Activated T-helper 1 cell treated with anti-CD3 and anti-CD28 coated beads, Interleukin-2, amount 50 U/mL, for 16 hours (primary cell): Measurements from ENCODE around the gene TTLL11.

ENCODE experiments used
- DNase-seq, 2 donors: peaks; one replicate each; pipeline ENCODE4 v3.0.0-alpha.2; 2020; ENCODE audit warnings: low read depth in 1 of 2, low spot score in 1 of 2

TTLL11 gene

DNA sequence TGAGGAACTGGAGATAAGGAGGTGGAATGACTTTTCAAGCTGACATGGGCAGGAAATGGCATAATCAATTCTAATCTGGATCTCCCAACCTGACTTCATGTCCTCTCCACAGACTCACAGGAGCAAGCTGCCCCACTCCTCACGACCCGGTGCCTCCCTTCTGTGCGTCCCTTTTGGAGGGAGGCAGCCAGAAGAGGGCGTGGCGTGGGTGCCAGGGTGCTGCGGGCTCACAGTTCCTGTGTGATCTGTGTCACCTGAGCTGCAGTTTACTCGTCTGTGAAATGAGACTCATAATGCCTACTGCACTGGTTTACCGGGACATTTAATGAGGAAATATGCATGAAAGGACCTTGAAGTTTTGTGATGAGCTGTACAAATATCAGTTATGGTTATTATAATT is 234.3 kb downstream of the TTLL11 start:
- DNase-seq, result no peak

DNA sequence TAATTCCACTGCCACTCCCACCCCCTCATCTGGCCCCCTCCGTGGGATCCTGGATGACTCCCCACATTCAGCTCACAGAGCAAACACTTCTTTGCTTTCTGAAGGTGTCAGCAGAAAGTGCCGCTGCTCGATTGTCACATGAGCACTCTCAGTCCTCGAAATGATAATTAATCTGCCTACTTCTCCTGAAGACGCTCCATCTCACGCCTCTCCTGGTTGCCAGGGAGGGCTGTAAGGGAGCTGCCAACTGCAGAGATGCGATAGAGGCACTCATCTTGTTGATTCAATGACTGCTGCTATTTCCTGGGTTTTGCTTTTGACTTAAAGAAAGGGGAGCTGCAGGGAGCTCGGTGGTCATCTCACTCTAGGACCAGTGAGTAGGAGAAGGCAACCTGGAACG is 235.2 kb downstream of the TTLL11 start:
- DNase-seq, result no peak

GRCh38 chr9:121855476-121855875 is 237.6 kb downstream of the TTLL11 start:
- DNase-seq, result no peak

DNA sequence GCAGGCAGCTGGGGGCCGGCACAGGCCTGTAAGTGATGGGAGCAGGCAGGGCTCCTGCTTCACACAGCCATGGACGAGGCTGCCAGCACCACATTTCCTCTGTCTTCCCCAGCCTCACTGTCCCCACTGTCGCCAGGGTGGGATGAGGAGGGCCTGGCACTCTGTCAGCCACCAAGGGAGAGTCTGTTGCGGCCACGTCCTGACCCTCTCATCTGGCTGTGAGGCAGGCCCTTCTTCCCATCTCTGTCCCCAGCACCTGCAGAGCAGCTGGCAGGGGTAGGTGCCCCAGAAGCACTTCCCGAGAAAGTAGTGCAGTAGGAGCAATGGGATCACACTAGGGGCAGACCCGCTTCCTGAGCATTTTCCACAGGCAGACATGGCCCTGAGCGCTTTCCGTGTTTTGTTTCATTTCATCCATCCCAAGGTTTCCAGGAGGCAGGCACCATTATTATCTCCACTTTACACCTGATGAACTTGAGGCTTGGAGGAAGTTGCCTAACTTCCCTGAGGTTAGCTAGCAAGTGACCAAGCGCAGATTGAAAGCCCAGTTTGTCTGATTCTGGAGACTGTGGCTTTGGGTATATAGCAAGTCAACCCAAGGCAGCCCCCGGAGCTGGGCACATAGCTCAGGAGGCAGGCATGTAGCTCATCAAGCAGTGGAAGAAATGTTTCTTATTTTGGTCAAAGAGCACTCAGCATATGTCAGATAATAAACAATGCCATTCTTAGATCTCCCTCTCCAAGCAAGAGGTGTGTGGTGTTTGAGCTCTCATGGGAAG is 239.3 kb downstream of the TTLL11 start:
- DNase-seq, result no peak

GRCh38 chr9:121852651-121853616 is 240.2 kb downstream of the TTLL11 start:
- no peak for DNase-seq

- no peak for DNase-seq
Measured at GRCh38 chr9:121852241-121852640, 240.9 kb downstream of the TTLL11 start.

DNA sequence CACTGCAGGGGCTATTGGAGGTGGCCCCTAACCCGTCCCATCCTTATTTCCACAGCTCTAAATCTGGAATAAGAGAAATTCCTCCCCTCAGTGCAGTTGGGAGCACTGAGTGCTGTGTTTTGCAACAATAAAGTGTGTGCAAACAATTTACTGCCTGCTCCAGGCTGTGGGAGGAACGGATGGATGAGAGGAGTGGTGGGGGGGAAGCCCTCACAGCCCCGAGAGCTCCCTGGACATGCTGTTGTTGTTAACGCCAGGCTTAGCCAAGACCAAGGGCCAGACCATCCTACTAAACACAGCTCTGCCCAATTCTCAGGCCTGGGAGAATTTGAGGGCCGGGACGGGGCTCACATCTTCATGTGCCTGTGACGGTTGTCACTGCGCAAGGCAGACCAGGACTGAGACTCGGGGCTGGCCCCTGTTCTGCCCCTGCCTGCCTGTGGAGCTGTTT is 241.4 kb downstream of the TTLL11 start:
- no peak for DNase-seq

GRCh38 chr9:121850366-121850765 is 242.7 kb downstream of the TTLL11 start:
- no peak for DNase-seq

DNA sequence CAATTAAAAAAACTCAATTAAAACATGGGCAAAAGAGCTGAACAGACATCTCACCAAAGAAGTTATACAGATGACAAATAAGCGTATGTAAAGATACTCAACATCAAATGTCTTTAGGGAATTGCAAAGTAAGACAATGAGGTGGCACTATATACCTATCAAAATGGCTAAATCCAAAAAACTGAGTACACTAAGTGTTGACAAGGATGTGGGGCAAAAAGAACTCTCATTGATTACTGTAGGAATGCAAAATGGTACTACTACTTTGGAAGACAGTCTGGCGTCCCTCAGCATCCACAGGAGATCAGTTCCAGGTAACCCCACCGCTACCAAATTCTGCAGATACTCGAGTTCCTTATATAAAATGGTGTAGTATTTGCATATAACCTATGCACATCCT is 243.6 kb downstream of the TTLL11 start:
- DNase-seq, result no peak

DNA sequence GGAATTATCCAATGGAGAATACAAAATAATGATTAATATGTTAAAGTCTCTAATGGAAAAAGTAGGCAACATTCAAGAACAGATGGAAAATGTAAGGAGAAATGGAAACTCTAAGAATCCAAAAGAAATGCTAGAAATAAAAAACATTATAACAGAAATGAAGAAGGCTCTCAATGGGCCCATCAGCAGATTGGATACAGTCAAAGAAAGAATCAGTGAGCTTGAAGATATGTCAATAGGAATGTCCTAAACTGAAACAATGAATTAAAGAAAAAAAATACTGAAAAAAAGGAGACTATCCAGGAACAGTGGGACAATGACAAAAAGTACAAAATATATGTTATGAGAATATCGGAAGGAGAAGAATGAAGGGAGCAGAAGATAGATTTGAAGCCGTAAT is 248.5 kb downstream of the TTLL11 start:
- DNase-seq, result no peak

DNA sequence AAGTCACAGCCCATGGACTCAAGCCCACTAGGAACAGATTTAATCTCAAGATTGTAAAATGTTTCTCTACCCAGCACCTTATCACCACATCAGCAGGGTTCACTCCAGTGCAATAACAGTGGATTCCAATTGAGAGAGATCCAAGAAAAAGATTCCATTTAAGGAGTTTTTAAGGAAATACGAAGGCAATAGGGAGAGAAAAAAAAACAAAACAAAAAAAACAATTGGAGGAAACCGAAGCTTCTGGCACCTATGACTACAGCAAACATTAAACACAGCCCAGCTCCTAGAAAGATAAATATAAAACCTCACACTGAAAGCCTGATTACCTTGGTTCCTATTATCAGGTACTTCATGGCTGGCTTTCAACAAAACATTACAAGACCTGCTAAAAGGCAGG is 249.0 kb downstream of the TTLL11 start:
- no peak for DNase-seq

DNA sequence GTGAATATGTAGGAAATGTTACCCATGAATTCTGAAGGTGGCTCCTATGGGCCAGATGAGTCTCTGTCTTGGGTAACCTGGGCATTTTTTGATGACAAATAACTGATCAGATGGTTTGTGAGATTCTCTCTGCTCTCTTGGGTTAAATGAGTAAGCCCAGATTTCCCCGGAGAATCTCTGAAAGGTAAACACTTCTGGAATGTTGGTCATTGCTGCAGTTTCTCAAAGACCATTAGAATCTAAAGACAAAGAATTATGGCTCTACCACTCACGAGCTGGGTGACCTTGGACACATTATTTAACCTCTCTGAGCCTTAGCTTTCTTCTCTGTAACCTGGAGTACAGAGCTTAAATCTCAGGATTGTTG is 250.5 kb downstream of the TTLL11 start:
- no peak for DNase-seq

DNA sequence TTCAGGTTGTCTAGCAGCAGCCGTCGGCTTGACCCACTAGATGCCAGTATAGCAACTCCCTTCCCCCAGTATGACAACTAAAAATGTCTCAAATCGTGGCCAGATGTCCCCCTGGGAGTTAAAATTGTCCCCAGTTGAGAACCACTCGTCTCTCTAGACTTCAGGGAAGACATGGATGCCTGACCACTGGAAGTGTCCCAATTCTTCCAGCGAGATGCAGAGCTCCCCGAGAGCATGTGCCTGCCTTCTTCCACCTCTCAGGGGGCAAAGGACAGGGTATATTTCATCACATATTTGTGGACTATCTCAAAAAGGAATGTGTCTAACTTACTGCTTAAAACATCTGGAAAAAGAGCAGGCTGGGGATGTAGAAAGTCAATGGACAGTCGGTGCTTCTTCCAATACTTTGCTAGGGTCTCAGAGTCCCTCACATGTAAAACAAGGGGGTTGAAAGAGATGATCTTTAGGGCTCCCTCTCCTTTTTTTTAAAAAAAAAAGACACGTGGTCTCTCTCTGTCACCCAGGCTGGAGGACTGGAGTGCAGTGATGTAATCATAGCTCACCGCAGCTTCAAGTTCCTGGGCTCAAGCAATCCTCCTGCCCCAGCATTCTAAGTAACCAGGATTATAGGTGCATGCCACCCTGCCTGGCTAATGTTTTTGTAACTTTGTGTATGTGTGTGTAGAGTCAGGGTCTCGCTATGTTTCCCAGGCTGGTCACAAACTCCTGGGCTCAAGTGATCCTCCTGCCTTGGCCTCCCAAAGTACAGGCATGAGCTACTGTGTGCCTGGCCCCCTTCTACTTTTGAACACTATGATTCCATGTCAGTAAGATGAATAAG is 251.1 kb downstream of the TTLL11 start:
- DNase-seq, result no peak

DNA sequence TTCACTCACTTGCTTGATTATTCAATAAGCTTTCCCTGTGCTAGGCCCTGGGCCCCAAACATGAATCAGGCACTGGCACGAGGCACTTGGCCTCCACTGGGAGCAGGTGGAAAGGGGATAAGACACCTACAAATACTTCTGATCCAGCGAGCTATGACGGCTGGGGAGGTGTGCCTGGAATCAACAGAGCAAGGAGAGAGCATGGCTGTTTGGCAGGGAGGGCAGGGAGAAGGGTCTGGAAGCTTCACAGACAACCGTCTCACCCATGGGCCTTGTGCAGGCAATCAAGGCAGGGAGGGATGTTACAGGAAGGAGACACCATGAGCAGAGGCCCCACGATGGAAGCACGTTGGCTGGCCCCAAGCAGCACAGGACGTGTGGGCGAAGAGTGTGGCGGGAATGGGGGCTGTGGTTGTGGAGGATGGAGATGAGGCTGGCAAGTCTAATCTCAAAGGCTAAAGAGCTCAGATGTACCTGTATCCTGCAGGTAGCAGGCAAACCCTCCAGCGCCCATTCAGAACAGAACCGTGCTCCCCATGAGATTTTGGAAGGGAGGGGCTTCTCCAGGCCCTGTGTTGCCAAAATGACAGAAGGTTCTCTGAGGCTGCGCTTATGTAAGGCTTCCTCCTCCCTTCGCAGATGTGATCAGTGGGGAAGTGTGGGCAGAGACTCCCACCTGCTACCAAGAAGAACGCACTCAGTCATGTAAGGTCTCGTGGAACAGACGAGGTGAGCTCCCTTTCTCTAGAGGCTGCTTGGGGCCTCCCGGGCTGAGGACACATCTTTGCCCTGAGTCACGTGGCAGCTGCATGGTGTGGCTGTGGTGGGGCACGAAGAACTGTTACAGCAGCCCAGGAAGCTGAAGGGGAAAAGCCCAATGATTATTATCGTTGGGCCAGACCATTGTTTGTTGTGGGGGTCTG is 252.0 kb downstream of the TTLL11 start:
- DNase-seq, result no peak

GRCh38 chr9:121839726-121840500 is 253.2 kb downstream of the TTLL11 start:
- no peak for DNase-seq

DNA sequence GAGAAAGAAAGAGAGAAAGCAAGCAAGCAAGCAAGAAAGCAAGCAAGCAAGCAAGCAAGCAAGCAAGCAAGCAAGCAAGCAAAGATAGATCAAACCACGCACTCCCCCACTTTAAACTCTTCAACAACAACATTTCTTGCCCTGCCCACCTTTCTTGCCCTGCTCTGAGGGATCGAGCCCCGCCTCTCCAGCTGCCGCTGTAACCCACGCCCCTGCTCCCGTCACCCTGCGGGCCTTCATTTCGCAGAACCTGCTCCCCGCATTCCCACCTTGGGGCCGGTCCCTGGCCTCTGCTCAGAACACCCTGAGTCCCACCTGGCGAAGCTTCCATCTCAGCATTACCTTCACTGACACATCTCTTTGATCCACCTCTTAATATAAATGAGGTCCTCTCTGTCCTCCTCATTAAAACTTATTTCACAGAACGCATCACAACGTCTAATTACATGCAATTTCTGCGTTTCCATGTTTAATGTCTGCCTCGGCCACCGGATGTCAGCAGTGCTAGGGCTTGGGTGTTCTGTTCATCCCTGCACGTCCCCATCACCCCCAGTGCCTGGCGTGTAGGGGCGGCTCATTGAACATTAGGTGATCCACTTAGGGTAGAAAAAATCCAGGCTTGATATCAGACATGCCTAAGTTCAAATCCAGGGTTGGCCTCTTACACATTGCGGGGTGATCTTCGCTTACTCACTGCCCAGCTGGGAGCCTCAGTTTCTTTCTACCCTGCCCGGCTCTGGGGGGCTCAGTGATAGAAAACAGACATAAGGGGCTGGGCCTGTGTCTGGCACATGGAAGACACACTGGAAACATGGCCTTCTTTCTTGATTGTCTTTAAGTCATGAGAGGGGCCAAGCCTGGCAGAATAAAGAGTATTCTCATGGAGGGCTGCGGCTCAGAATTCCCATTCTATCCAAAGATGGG is 254.1 kb downstream of the TTLL11 start:
- no peak for DNase-seq

DNA sequence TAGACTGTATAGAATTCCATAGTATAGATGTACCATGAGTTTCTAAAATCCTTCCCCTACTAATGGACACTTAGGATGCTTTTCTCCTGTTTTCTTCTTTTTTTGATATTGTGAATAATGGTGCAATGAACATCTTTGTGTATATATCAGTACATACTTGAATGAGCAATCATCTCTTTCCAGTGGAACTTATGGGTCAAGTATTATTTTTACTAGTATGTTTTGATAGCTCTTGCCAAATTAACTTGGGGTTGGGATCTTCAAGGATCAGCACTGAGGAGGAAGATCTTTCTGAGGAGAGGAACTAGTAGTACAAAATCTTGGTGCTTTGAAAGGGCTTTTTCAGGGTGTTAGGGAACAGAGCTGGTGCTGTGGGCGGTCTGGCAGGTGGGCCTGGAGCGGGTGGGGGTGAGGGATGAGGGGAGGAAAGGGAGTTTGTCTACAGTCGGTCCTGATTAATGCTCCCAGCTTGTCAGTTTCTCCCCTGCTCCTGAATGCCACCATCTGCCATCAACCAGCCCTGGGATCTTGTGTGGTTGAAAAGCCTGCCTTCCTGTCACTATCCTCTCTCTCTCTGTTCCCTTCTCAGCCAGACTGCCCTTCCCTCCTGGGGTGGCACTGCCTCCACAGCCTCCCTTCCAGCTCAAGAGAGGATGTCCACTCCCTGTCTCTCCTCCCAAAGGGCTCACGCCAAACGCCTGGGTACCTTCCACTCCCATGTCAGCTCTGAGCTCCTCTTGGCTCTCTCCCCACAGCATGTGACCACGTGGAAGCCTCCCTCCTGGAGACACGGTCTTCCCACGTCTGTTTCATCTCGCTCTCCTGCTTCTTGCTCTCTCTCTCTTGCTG is 255.8 kb downstream of the TTLL11 start:
- no peak for DNase-seq
